GM03348 (cell line): Measurements from ENCODE around the gene EME1.
"Not testable (repeated sequence)": the region's sequence is repeated elsewhere in the genome, so short reads cannot be mapped to it uniquely, and the experiment has no call there.

Experiments used
- DNase-seq: peaks from one replicate; pipeline ENCODE4 v3.0.0; 2012; ENCODE audit warnings: low spot score

Gene EME1

DNA sequence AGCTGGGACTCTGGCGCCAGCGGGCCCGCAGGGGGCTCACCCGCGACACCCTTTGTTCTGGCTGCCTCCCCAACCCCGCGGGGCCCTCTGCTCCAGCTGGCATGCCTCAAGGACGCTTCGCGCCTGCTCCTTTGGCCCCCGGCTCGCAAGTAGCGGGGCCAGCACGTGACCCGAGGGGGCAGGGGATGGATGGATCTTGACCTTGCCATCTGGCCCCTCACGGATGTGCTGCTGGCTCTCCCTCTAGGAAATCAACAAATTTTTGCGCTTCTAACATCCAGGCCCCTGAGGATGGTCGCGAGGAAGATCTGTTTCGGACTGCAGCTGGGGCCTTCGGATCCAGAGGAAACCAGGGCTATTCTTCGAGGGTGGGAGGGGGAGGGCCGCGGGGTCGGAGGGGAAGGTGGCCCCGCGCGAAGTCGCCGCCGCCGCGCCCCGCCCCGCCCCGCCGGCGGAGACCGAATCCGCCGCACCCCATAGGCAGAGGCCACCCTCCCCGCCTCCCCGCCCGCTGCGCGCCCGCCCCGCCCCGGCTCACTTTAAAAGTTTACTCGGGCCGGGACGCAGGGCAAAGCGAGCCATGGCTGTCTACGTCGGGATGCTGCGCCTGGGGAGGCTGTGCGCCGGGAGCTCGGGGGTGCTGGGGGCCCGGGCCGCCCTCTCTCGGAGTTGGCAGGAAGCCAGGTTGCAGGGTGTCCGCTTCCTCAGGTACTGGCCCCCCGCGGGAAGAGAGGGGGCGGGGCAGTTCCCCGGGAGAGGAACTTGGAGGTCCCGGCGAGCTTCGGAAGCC lies 52.8 kb downstream of the EME1 start, which contains the start of gene ACSF2:
TSS of gene ACSF2 (plus strand) at position 537 of the 790 bp plus-strand sequence. CDS start at position 581, 44 bp downstream.
- DNase-seq: peak; percentile 97

DNA sequence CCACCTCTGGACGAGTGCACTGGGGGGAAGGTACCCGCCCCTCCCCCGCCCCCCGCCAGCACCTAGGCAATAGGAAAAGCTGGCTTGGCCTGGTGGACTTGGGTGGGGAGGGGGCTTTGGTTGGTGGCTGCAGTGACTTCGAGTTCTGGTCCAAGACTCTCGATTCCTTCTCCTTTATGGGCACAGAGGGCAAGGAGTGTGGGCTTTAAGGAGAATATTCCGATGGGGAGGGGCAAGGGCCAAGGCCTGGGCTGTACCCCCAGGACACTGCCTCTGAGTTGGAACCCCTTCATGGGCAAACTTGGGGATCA lies 53.4 kb downstream of the EME1 start:
- DNase-seq: no peak

DNA sequence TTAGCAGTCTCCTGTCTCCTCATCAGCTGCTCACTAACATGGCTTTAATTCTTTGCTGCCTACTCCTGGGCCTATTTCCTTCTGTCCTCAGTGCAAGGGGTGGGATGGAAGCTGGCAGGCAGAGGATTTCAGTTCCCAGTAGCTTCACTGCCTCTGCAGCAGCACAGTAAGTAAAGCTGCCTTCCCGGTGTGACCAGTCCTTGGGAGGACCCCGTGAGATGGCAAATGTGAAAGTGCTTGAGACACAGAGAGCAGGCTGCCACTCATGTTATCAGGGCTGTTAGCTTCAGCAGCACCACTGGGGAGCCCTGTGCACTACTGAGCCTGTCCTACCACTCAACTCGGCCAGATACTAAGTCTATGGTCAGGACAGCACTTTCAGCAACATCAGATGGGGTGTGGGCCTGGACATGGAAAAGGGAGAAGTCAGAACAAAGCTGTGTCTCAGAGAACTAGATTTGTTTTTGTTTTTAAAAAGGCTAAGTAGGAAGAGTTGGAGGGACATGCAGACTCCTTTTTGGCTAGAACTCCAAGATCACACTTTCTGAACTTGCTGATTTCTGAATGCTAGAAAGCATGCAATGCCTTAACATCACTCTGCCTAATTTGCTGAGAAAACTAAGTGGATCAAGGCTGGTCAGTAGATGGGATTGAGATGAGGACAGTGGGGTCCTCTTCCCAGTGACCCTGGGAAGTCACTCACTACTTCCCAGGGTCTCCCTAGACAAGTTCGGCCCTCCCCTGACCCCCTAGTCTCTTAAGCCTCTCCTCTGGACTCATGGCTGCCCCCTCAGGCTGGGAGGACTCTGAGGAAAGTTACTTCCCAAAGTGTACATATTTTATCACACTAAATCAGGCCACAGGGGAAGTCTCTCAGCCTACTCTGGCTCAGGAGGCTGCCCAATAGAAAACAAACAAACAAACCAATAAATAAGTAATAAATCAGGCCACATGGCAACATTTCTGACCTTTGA lies 54.1 kb downstream of the EME1 start:
- peak; percentile 59 for DNase-seq

DNA sequence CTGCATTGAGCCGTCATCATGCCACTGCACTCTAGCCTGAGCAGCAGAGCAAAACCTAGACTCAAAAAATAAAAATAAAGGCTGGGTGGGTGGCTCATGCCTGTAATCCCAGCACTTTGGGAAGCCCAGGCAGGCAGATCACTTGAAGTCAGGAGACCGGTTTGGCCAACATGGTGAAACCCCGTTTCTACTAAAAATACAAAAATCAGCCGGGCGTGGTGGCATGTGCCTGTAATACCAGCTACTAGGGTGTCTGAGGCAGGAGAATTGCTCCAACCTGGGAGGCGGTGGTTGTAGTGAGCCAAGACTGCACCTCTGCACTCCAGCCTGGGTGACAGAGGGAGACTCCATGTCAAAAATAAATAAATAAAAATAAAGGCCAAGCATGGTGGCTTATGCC lies 55.1 kb downstream of the EME1 start:
- DNase-seq: not testable (repeated sequence)

DNA sequence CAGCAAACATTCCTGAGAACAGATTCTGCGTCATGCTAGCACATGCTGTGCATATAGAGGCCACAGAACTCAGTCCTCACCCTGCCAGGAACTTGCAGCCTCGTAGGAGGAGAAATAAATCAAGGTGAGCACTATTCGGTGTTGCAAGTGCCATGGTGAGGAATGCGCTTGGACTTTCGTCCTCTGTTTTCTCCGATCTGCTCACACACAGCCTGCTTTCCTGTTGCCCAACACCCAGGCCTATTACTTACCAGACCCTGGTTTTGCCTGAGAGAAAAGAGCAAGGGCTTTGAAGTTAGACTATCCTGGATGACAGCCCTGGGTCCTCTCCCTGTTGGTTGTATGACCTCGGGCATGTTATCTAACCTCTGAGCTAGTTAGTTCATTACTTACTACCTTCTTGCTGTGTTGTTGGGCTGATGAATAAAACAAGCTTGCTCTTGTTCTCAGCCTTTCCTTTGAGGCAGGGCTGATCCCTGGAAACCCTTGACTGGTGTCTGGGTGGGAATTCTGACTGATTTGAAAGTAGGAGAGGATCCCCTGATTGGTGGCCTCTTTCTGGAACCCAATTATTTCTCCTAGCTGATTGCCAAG lies 55.9 kb downstream of the EME1 start:
- no peak for DNase-seq

DNA sequence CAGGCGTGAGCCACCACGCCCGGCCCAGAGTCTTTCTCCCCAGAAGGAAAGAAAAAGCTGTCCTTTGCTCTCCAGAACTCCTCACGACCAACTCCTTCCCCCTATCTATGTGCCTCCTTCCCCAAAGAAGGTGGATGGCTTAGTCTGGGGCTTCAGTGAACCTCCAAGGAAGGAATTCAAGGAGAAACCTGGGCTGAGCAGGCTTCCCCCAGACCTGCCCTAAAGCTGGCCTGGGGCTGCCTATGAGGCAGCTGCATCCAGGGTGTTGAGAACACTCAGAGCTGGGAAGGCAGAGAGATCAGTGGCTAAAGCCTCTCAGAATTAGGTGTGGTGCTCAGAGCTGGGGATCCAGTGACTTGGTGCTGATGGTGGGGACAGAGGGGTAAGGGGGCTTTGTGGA lies 56.8 kb downstream of the EME1 start:
- no peak for DNase-seq
